Pancreas (tissue), 10 donors: ENCODE data around the gene HNF1B. TPM values are rescaled to one million over a fixed set of nuclear protein-coding genes. Genes with fewer than 3 reads are reported as not detected.

Experiments
- ATAC-seq, 4 donors: fragments of 200-7000 bp; cut with Tn5 transposase; one replicate each; pipeline versions ENCODE4 v1.8.0 to v1.9.1; 2020; ENCODE audit warnings: mild to moderate bottlenecking in 4 of 4, moderate library complexity in 4 of 4
- DNase-seq, 6 donors: peaks; one replicate each; pipeline ENCODE4 v3.0.0-alpha.2; 2020
- FAIRE-seq: peaks from 2 replicates; lab custom pipeline; 2012; peaks lifted over from hg19 to GRCh38; lab: Jason Lieb, UNC
- H3K27ac ChIP-seq, 4 donors: fragments of 200-600 bp; sonication (generic); 1 replicate in 3 of 4; 2 replicates in 1 of 4; pipeline versions ENCODE4 v1.5.0 to v1.8.0; 2020
- H3K27me3 ChIP-seq, 4 donors: fragments of 200-600 bp; one replicate each; pipeline ENCODE4 v1.8.0; 2021
- H3K36me3 ChIP-seq, 3 donors: fragments of 200-600 bp; sonication (generic) in 1 of 3; one replicate each; pipeline versions ENCODE4 v1.5.0 to v1.8.0; 2020 to 2021
- H3K4me1 ChIP-seq, 3 donors: fragments of 200-600 bp; one replicate each; pipeline ENCODE4 v1.8.0; 2021
- H3K4me3 ChIP-seq, 4 donors: fragments of 200-600 bp; sonication (generic) in 2 of 4; one replicate each; pipeline versions ENCODE4 v1.5.0 to v1.8.0; 2020 to 2021
- H3K9me3 ChIP-seq, 4 donors: fragments of 200-600 bp; one replicate each; pipeline ENCODE4 v1.8.0; 2021
- CTCF ChIP-seq, 4 donors: fragments of 200-600 bp; sonication (generic) in 3 of 4; IDR thresholded peaks; one replicate each; pipeline versions ENCODE4 v1.5.0 to v1.8.0; 2021; ENCODE audit warnings: antibody characterized with exemption in 4 of 4
- WGBS, 2 donors: extraction: QIAGEN DNeasy Blood & Tissue Kit; methylation state at CpG; one replicate each; pipeline ENCODE4 v1.1.7; 2013; 5-methylcytosine and 5-hydroxymethylcytosine counted together
- intact Hi-C, 3 donors: fragments of 100-400 bp; cut with DNase I; formaldehyde crosslinking; loops; one replicate each; pipeline versions ENCODE4 v1.11.1 to v1.14.2; 2022
- polyA plus RNA-seq, 2 donors: library from polyadenylated mRNA; stranded (reverse); fragments of 200-250 nt; gene quantifications; one replicate each; pipeline ENCODE4 v1.2.3, GENCODE V29; 2013
- total RNA-seq, 6 donors: library from RNA; stranded (reverse); fragmentation: NEBNext Ultra II Directional in 4 of 6; extraction: Animal tissue kit (Norgen Biotek cat#: 25700) in 4 of 6; gene quantifications; one replicate each; pipeline versions ENCODE4 v1.2.1 to v1.2.4, GENCODE V29; 2021 to 2023
- donor health status: healthy with polysubstance abuse.
- donor health status: DM: no; HTN: no; CAD: no; lungs with moderate emphysema.
- donor health status: DM: no; HTN: no; CAD: no.
- donor health status: control.
- donor health status: control.
- donor health status: Bipolar disorder and iron deficiency.
- donor health status: DM: yes; HTN: yes; CAD: no.
- donor health status: DM: no; HTN: no; CAD: no.
- donor health status: DM: no; HTN: no; CAD: no.
- donor health status: DM: yes; HTN: yes; CAD: no.

The HNF1B gene
- total and polyA plus RNA-seq, 8 donors = 24.9 to 50.5 (median 33.6) TPM

- ATAC-seq (peak in 2 of 4 donors; percentile 20 to 50), DNase-seq (peak in 1 of 6 donors; percentile 31), FAIRE-seq (no peak)
- TF ChIP-seq CTCF (IDR thresholded peaks at IDR 0.05) = no peak
- Histone ChIP-seq H3K4me3 (no peak overlapping the region), H3K9me3 (no peaks in the 10 kb centered on the region), H3K4me1 (peaks cover 14 to 24% (median 22%) of the 10 kb centered on the region in 3 donors), H3K27ac (peak overlapping the region in 3 of 4 donors; percentile 28 to 70 (median 61)), H3K36me3 (peaks cover 0 to 14% (median 0%) of the 10 kb centered on the region in 3 donors), H3K27me3 (no peaks in the 10 kb centered on the region)
- 49 to 55% methylated on average over 4 of the region's 4 CpGs for WGBS, 2 donors
- intact Hi-C loops = no loop called here
Measured at GRCh38 chr17:37725601-37726146, 19.2 kb downstream of the HNF1B start.

- Histone ChIP-seq H3K36me3 (peaks cover 0 to 8% (median 0%) of the 10 kb centered on the region in 3 donors), H3K4me1 (peaks cover 14 to 24% (median 22%) of the 10 kb centered on the region in 3 donors), H3K4me3 (no peak overlapping the region), H3K27ac (peak overlapping the region in 3 of 4 donors; percentile 23 to 70 (median 31)), H3K9me3 (no peaks in the 10 kb centered on the region), H3K27me3 (no peaks in the 10 kb centered on the region)
- intact Hi-C loops = no loop called here
- 28 to 29% methylated on average over 5 of the region's 5 CpGs for WGBS, 2 donors
- ATAC-seq = peak; percentile 11 to 35 (median 19)
- FAIRE-seq = no peak
- DNase-seq = no peak
- no peak for TF ChIP-seq CTCF (IDR thresholded peaks at IDR 0.05)
Measured at GRCh38 chr17:37725021-37725595, 19.8 kb downstream of the HNF1B start.

- no peaks in the 10 kb centered on the region for H3K27me3 ChIP-seq
- no peak overlapping the region for H3K4me3 ChIP-seq
- H3K9me3 ChIP-seq = no peaks in the 10 kb centered on the region
- ATAC-seq (no peak), DNase-seq (no peak), FAIRE-seq (no peak)
- peak overlapping the region in 2 of 4 donors; percentile 1 to 10 for H3K27ac ChIP-seq
- intact Hi-C loops = no loop called here
- TF ChIP-seq CTCF (IDR thresholded peaks at IDR 0.05) = no peak
- H3K4me1 ChIP-seq = peaks cover 24 to 35% (median 29%) of the 10 kb centered on the region in 3 donors
- H3K36me3 ChIP-seq = no peaks in the 10 kb centered on the region
- 59 to 64% methylated on average over 4 of the region's 4 CpGs for WGBS, 2 donors
Measured at GRCh38 chr17:37720989-37721388, 23.9 kb downstream of the HNF1B start.

GRCh38 chr17:37719866-37720265, 25.0 kb downstream of the HNF1B start:
- Histone ChIP-seq H3K4me3 (no peak overlapping the region), H3K36me3 (no peaks in the 10 kb centered on the region), H3K4me1 (peaks cover 25 to 31% (median 27%) of the 10 kb centered on the region in 3 donors), H3K9me3 (no peaks in the 10 kb centered on the region), H3K27me3 (no peaks in the 10 kb centered on the region), H3K27ac (peak overlapping the region in 1 of 4 donors; percentile 17)
- ATAC-seq (no peak), FAIRE-seq (no peak), DNase-seq (no peak)
- intact Hi-C loops = no loop called here
- TF ChIP-seq CTCF (IDR thresholded peaks at IDR 0.05) = no peak
- WGBS, 2 donors = 88 to 90% methylated on average over 4 of the region's 4 CpGs
